Tibial nerve (tissue), 4 donors: Measurements from ENCODE around the gene LPAR1.

Source experiments
- EP300 ChIP-seq, 2 donors: sonication (generic); formaldehyde crosslinking; IDR thresholded peaks; one replicate each; pipeline ENCODE4 v1.6.1; 2017; ENCODE audit warnings: antibody characterized with exemption in 2 of 2, mild to moderate bottlenecking in 1 of 2
- TF ChIP-seq, protein P1 (sequence below), 5 experiments: fragments of 200-600 bp in 3 of 5; fragments of 450-650 bp in 2 of 5; sonication (generic) in 3 of 5; IDR thresholded peaks; one replicate each; pipeline ENCODE4 v1.5.1; 2016 to 2019; ENCODE audit warnings: antibody characterized with exemption in 5 of 5, mild to moderate bottlenecking in 3 of 5, moderate library complexity in 2 of 5

- TF ChIP-seq EP300 (IDR thresholded peaks at IDR 0.05) = no peak
- TF ChIP-seq, protein P1, sequence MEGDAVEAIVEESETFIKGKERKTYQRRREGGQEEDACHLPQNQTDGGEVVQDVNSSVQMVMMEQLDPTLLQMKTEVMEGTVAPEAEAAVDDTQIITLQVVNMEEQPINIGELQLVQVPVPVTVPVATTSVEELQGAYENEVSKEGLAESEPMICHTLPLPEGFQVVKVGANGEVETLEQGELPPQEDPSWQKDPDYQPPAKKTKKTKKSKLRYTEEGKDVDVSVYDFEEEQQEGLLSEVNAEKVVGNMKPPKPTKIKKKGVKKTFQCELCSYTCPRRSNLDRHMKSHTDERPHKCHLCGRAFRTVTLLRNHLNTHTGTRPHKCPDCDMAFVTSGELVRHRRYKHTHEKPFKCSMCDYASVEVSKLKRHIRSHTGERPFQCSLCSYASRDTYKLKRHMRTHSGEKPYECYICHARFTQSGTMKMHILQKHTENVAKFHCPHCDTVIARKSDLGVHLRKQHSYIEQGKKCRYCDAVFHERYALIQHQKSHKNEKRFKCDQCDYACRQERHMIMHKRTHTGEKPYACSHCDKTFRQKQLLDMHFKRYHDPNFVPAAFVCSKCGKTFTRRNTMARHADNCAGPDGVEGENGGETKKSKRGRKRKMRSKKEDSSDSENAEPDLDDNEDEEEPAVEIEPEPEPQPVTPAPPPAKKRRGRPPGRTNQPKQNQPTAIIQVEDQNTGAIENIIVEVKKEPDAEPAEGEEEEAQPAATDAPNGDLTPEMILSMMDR (IDR thresholded peaks at IDR 0.05) = no peak
Measured at GRCh38 chr9:110872920-110873319, 165.3 kb downstream of the LPAR1 start.
